Mucosa of rectum (tissue), 2 donors: Measurements from ENCODE around the gene EPB41L4B.

Source experiments
- H3K27ac ChIP-seq, 2 donors: one replicate each; pipeline ENCODE4 v1.7.0; 2013; ENCODE audit warnings: inconsistent platforms in 2 of 2, low read depth in 2 of 2, low read length in 2 of 2
- H3K27me3 ChIP-seq, 2 donors: one replicate each; pipeline ENCODE4 v1.7.0; 2013; ENCODE audit warnings: low read length in 2 of 2; ENCODE audit not compliant: control insufficient read depth in 2 of 2, insufficient read depth in 2 of 2
- H3K36me3 ChIP-seq, 2 donors: one replicate each; pipeline ENCODE4 v1.7.0; 2013; ENCODE audit warnings: low read length in 2 of 2; ENCODE audit not compliant: control insufficient read depth in 2 of 2, insufficient read depth in 2 of 2
- H3K4me1 ChIP-seq, 2 donors: one replicate each; pipeline ENCODE4 v1.7.0; 2013; ENCODE audit warnings: low read length in 2 of 2, mild to moderate bottlenecking in 1 of 2; ENCODE audit not compliant: control insufficient read depth in 2 of 2, insufficient read depth in 2 of 2
- H3K4me3 ChIP-seq, 2 donors: one replicate each; pipeline ENCODE4 v1.7.0; 2013; ENCODE audit warnings: low read length in 2 of 2
- H3K9ac ChIP-seq, 2 donors: one replicate each; pipeline ENCODE4 v1.7.0; 2013; ENCODE audit warnings: low read length in 2 of 2, low read depth in 1 of 2, mild to moderate bottlenecking in 1 of 2
- H3K9me3 ChIP-seq, 2 donors: one replicate each; pipeline ENCODE4 v1.7.0; 2013; ENCODE audit warnings: low read length in 2 of 2; ENCODE audit not compliant: control insufficient read depth in 2 of 2
- donor health status: healthy.
- donor health status: Normal muscosa, but diverticular disease.

EPB41L4B gene

DNA sequence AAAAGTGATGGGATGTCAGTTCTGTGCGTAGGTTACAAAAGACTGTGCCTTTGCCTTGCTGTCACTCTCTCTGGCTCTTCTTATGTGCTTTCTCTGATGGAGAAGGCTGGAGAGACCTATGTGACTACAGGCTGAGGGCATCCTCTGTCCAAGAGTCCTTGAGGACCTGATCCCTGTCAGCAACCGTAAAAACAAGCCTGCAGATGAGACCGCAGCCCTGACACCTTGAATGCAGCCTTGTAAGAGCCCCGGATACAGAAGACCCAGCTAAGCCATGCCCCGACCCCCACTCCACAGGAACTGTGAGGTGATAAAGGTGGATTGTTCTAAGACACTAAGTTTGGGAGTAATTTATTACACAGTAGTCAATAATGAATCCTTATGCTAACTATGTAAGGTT is 121.2 kb downstream of the EPB41L4B start:
- Histone ChIP-seq H3K9me3 (no peaks in the 10 kb centered on the region), H3K4me3 (no peak overlapping the region), H3K36me3 (no peaks in the 10 kb centered on the region)

GRCh38 chr9:109198736-109199382 is 122.0 kb downstream of the EPB41L4B start:
- no peaks in the 10 kb centered on the region for H3K36me3 ChIP-seq
- H3K4me1 ChIP-seq, result no peaks in the 10 kb centered on the region
- H3K9ac ChIP-seq, result no peak overlapping the region
- H3K4me3 ChIP-seq, result no peak overlapping the region
- H3K27me3 ChIP-seq, result no peaks in the 10 kb centered on the region
- H3K9me3 ChIP-seq, result no peaks in the 10 kb centered on the region
- no peak overlapping the region for H3K27ac ChIP-seq

More for the DNA sequence above, 121.2 kb downstream of the EPB41L4B start:
- H3K27ac ChIP-seq, result no peak overlapping the region
- no peaks in the 10 kb centered on the region for H3K4me1 ChIP-seq
- no peaks in the 10 kb centered on the region for H3K27me3 ChIP-seq
- H3K9ac ChIP-seq, result no peak overlapping the region

DNA sequence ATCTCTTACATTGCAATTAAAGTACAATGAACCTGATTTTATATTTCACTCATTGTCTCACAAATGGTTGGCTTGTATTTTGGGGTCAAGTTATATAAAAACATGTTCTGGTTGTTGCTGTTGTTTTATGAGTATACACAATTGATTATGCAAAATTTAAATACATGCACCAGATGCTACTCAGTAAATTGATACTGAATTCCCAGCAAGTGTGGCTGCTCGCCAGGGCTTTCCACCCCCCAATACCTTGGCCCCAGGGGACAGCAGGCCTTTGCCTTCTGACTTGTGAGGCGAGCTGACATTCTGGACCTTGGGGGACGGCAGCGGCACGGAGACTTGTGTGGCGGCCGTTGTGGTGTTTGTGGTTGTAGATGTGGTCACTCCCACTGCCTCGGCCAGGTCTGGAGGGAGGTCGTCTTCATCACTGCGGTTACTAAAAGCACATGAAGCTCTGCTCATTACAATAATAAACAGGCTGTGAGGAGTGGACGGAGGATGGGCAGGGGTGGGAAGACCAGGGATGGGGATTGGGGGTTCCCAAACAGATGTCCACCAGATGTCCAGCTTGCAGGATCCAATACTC is 126.8 kb downstream of the EPB41L4B start:
- Histone ChIP-seq H3K9me3 (no peaks in the 10 kb centered on the region), H3K4me1 (no peaks in the 10 kb centered on the region), H3K4me3 (no peak overlapping the region), H3K36me3 (no peaks in the 10 kb centered on the region), H3K27ac (no peak overlapping the region), H3K27me3 (no peaks in the 10 kb centered on the region), H3K9ac (no peak overlapping the region)

GRCh38 chr9:109192732-109193361 is 128.0 kb downstream of the EPB41L4B start:
- Histone ChIP-seq H3K4me1 (no peaks in the 10 kb centered on the region), H3K36me3 (no peaks in the 10 kb centered on the region), H3K27me3 (no peaks in the 10 kb centered on the region), H3K9me3 (no peaks in the 10 kb centered on the region), H3K27ac (no peak overlapping the region), H3K9ac (no peak overlapping the region), H3K4me3 (no peak overlapping the region)

GRCh38 chr9:109191746-109192145 is 129.1 kb downstream of the EPB41L4B start:
- Histone ChIP-seq H3K4me1 (no peaks in the 10 kb centered on the region), H3K36me3 (no peaks in the 10 kb centered on the region), H3K9ac (no peak overlapping the region), H3K27me3 (no peaks in the 10 kb centered on the region), H3K9me3 (no peaks in the 10 kb centered on the region), H3K4me3 (no peak overlapping the region), H3K27ac (no peak overlapping the region)

DNA sequence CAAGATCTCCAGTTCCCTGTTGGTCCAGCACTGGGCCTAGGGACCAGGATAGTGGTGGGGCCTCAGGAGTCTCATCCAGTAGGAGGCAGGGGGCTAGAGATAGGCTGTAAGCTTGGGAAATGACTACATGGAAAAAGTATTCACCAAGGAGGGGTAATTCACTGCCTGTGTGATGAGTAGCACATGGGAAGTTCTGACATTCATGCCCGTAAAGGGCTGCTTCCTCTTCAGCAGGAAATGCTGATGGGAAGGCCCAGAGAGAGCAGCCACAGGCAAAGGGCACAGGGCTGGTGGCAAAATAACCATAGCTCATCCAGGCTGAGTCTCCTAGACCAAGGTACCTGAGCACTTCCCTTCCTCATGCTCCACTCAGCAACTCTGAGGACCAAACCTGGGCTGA is 130.7 kb downstream of the EPB41L4B start:
- Histone ChIP-seq H3K27me3 (no peaks in the 10 kb centered on the region), H3K4me3 (no peak overlapping the region), H3K9ac (no peak overlapping the region), H3K27ac (no peak overlapping the region), H3K9me3 (no peaks in the 10 kb centered on the region), H3K4me1 (no peaks in the 10 kb centered on the region), H3K36me3 (no peaks in the 10 kb centered on the region)

DNA sequence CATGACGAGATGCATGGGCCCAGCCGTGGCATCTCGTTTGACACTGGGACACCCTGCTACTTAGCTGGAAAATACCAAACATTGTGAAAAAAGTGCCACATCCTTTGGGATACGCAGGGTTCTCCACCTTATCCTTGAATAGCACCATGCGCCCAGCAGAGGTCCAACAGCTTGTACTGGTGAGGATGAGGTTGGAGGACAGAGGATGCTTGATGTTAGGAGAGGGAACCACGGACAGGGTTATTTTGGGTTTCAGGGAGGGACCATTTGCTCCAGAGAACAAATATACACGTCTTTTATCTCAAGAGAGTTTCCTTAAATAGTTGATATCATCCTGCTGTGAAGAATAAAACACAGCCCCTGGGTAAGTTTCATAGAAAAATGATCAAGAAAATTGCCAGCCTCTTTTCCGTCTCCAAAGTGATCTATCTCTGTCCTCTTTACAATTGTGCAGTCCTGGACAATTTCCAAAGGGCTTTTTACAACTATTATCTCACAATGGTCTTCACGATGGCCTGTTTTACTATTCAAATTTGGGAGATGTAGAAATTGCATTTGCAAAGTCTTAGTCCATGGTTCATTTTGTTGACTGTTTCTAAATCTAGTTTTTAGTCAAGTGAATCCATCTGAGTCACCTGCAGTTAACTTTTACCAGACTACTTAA is 133.9 kb downstream of the EPB41L4B start:
- Histone ChIP-seq H3K27ac (no peak overlapping the region), H3K9me3 (no peaks in the 10 kb centered on the region), H3K4me1 (no peaks in the 10 kb centered on the region), H3K9ac (no peak overlapping the region), H3K36me3 (no peaks in the 10 kb centered on the region), H3K4me3 (no peak overlapping the region), H3K27me3 (no peaks in the 10 kb centered on the region)

GRCh38 chr9:109182940-109183798 is 137.7 kb downstream of the EPB41L4B start:
- Histone ChIP-seq H3K36me3 (no peaks in the 10 kb centered on the region), H3K9ac (no peak overlapping the region), H3K4me3 (no peak overlapping the region), H3K4me1 (no peaks in the 10 kb centered on the region), H3K27me3 (no peaks in the 10 kb centered on the region), H3K27ac (no peak overlapping the region), H3K9me3 (no peaks in the 10 kb centered on the region)

- Histone ChIP-seq H3K36me3 (no peaks in the 10 kb centered on the region), H3K9me3 (no peaks in the 10 kb centered on the region)
Observed at GRCh38 chr9:109182550-109182939, 138.3 kb downstream of the EPB41L4B start.

More at GRCh38 chr9:109182550-109182939, 138.3 kb downstream of the EPB41L4B start:
- H3K4me3 ChIP-seq, result no peak overlapping the region
- H3K4me1 ChIP-seq, result no peaks in the 10 kb centered on the region
- H3K9ac ChIP-seq, result no peak overlapping the region
- H3K27me3 ChIP-seq, result no peaks in the 10 kb centered on the region
- H3K27ac ChIP-seq, result no peak overlapping the region
